Measurements from ENCODE around the gene TLR10.

TLR10 gene

DNA sequence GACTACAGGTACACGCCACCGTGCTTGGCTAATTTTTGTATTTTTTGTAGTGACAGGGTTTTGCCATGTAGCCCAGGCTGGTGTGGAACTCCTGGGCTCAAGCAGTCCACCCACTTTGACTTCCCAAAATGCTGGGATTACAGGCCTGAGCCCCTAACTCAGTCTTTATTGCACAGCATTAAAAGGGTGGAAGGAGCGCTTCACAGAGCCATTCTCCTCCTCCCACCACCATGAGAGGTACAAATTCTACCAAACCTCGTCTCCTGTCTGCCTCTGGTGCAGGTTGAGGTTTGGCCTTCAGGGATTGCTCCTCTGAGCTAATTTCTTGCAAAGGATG is 52.3 kb downstream of the TLR10 start:
- TF ChIP-seq MYC (IDR thresholded peaks at IDR 0.05; ENCODE audit: low read depth, low read length): no peak
- TF ChIP-seq POLR2A (IDR thresholded peaks at IDR 0.05; ENCODE audit: extremely low read depth, insufficient read length): no peak
- DNase-seq (ENCODE audit: low read depth): no peak
- H3K4me3 ChIP-seq (ENCODE audit: low read depth, low read length): no peak overlapping the region

GRCh38 chr4:38728631-38729141 is 54.1 kb downstream of the TLR10 start:
- no peak overlapping the region for H3K4me3 ChIP-seq (ENCODE audit: low read depth, low read length)
- DNase-seq (ENCODE audit: low read depth): peak; percentile 17
- TF ChIP-seq CTCF (IDR thresholded peaks at IDR 0.05; ENCODE audit: low read depth, low read length) (no peak), MAX (IDR thresholded peaks at IDR 0.05; ENCODE audit: low read depth, low read length) (no peak)

- no peak for TF ChIP-seq POLR2A (IDR thresholded peaks at IDR 0.05; ENCODE audit: extremely low read depth, insufficient read length)
- TF ChIP-seq CTCF (IDR thresholded peaks at IDR 0.05; ENCODE audit: low read depth, low read length): no peak
These were observed 58.3 kb downstream of the TLR10 start for GRCh38 chr4:38724475-38724808.

GRCh38 chr4:38723726-38724474 is 58.9 kb downstream of the TLR10 start:
- TF ChIP-seq MYC (IDR thresholded peaks at IDR 0.05; ENCODE audit: low read depth, low read length) (no peak), MAX (IDR thresholded peaks at IDR 0.05; ENCODE audit: low read depth, low read length) (no peak), POLR2A (IDR thresholded peaks at IDR 0.05; ENCODE audit: extremely low read depth, insufficient read length) (no peak), CTCF (IDR thresholded peaks at IDR 0.05; ENCODE audit: low read depth, low read length) (no peak)
- no peak for DNase-seq (ENCODE audit: low read depth)
- no peak overlapping the region for H3K4me3 ChIP-seq (ENCODE audit: low read depth, low read length)

More at GRCh38 chr4:38724475-38724808, 58.3 kb downstream of the TLR10 start:
- DNase-seq (ENCODE audit: low read depth): no peak
- H3K4me3 ChIP-seq (ENCODE audit: low read depth, low read length): no peak overlapping the region

GRCh38 chr4:38723114-38723513 is 59.7 kb downstream of the TLR10 start:
- TF ChIP-seq MAX (IDR thresholded peaks at IDR 0.05; ENCODE audit: low read depth, low read length) (no peak), MYC (IDR thresholded peaks at IDR 0.05; ENCODE audit: low read depth, low read length) (no peak), POLR2A (IDR thresholded peaks at IDR 0.05; ENCODE audit: extremely low read depth, insufficient read length) (no peak), CTCF (IDR thresholded peaks at IDR 0.05; ENCODE audit: low read depth, low read length) (no peak)
- no peak for DNase-seq (ENCODE audit: low read depth)
- no peak overlapping the region for H3K4me3 ChIP-seq (ENCODE audit: low read depth, low read length)

All from NB4 (cell line).